Hepatocyte (in vitro differentiated cells): ENCODE data around the gene DAB2IP.

Experiments used
- CTCF ChIP-seq: fragments of 200-600 bp; sonication (generic); IDR thresholded peaks from 2 replicates; pipeline ENCODE4 v1.5.1; 2016; ENCODE audit warnings: antibody characterized with exemption, mild to moderate bottlenecking; ENCODE audit not compliant: poor library complexity
- EZH2 ChIP-seq: fragments of 200-600 bp; sonication (generic); IDR thresholded peaks from 2 replicates; pipeline ENCODE4 v1.6.1; 2016; ENCODE audit warnings: antibody characterized with exemption, mild to moderate bottlenecking, borderline replicate concordance
- EZH2phosphoT487 ChIP-seq: fragments of 200-600 bp; sonication (generic); IDR thresholded peaks from one replicate; pipeline ENCODE4 v1.6.1; 2018; ENCODE audit warnings: antibody characterized with exemption, mild to moderate bottlenecking, low read depth, moderate library complexity; ENCODE audit not compliant: unreplicated experiment, severe bottlenecking

- TF ChIP-seq CTCF (no peak), EZH2 (no peak), EZH2phosphoT487 (no peak)
These were observed 15.8 kb downstream of the DAB2IP start for GRCh38 chr9:121667214-121667613.
